Stimulated activated CD8-positive, alpha-beta memory T cell treated with anti-CD3 and anti-CD28 coated beads, Interleukin-12 subunit alpha, Interleukin-12 subunit beta, amount 100 ng/mL, for 24 hours (primary cell): ENCODE data around the gene NID1.
"Not testable (repeated sequence)": the region's sequence is repeated elsewhere in the genome, so short reads cannot be mapped to it uniquely, and the experiment has no call there.

ENCODE experiments used
- DNase-seq: peaks from one replicate; pipeline ENCODE4 v3.0.0-alpha.2; 2020; ENCODE audit errors: extremely low read depth

NID1 gene

DNA sequence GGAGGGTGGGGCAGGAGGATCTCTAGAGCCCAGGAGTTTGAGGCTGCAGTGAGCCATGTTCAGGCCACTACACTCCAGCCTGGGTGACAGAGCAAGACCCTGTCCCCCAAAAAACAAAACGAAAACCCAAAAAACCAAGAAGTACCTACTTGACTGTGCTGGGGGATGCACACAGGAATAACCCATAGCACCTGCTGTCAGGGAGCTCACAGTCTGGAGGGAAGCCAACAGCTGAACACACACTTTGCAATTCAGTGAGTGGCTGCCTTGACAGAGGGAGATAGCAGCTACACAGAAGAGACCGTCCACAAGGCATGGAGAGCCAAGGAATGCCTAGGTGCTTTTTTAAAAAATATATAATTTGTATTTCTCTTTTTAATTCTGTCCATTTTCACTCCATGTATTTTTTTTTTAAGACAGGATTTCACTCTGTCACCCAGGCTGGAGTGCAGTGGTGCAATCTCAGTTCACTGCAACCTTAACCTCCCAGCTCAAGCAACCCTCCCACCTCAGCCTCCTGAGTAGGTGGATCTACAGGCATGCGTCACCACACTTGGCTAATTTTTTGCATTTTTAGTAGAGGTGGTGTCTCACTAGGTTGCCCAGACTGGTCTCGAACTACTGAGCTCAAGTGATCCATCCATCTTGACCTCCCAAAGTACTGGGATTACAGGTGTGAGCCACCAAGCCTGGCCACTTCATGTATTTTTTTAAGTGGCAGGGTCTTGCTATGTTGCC, 68.7 kb downstream of the NID1 start:
- no peak for DNase-seq

DNA sequence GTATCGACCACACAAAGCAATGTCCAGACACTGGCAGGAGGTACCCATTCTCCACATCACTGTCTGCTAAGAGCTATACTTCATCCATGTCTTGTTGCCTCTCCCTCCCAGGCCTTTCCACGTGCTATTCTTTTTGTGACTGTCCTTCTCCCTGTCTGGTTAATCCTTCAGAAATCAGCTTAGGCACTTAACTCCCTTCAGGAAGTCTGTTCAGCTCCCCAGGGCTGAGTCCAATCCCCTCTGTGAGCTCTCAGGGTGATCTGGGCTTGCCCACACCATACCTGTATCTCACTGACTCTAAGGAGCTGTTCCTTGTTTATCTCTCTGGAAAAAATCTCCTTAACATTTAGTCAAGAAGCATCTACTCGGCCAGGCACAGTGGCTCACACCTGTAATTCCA, 69.4 kb downstream of the NID1 start:
- DNase-seq, result no peak

DNA sequence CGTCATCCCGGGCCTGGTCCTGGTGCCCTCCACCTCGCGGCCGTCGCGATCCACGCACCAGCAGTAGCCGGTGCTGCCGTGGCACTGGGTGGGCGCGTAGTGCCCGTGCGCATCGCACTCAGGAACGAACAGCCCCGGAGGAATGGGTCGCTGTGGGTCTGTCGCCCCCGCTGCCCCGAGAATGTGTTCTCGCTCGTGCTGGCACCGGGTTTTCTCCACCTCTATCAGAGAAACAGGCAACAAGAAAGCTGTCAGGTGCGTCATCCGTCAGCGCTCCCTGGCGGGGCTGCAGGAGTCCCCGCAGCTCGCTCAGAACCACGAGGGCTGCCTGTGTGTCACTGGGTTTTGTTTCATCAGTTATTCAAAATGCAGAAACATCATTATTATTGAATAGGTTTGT, 71.2 kb downstream of the NID1 start:
- no peak for DNase-seq

DNA sequence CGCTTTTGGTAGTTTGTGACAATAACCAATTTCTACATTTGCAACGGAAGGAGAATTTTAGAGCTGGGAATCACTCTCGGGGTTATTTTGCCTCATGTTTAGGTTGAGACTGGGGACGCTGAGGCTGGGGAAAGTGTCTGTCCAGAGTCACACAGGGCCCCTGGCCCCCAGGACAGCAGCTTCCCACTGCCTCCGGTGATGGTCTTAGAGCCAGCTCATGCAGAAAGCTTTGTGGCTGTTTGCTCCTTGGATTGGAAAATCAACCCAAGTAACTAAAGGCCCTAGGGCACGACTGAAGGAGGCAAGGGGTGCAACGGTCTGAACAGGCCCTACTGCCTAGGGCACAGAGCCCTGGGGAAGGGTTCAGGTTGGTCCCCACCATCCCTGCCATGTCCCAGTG, 72.0 kb downstream of the NID1 start:
- no peak for DNase-seq

DNA sequence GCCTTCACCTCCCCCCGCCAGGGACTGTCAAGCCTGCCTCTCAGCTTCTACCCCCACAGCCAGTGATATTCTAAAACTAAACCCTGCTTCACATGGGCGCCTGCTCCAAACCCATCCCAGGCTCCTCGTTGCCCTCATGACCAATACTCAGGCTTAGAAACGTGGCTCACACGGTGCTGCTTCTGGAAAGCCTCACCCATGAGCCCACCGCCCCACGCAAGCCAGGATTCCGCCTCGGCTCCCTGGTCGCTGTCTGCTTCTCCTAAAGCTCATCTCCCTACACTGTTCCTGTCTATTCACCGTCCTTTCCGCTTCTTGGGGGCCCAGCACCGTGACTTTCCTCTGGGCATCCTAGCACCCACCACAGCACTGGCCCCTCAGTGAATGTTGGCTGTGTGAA, 72.5 kb downstream of the NID1 start:
- no peak for DNase-seq

DNA sequence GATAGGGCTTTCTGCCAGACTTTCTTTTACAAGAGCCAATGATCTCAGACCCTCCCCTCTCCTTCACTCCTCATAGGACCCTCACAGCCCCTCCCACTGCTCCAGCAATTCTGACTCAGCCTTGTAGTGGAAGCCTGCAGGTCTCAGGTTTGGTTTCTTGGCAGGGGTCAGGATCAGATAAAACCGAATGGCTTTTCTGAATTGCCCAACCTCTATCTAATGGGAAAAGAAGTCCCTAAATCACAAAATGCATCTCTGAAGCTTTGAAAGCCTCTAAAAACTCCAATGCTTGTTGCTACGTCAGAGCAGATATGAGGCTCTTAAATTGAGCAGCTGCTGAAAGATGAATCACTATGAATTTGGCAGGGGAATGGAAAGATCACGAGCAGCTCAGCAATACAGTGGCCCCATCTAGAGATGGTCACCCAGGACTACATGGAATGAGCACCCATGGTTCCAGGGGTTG, 74.5 kb downstream of the NID1 start:
- no peak for DNase-seq

DNA sequence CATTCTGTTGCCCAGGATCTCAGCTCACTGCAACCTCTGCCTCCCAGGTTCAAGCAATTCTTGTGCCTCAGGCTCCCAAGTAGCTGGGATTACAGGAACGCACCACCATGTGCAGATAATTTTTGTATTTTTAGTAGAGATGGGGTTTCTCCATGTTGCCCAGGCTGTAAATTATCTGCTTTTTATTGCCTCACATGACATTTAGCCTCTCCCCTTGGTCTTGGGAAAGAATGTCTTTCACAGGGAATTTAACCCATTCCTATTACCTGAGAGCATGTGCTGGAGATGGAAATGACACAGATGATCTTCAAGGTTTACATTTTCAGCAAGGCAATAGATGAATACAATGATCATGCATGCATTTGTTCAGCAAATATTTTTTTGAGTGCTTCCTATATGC, 75.8 kb downstream of the NID1 start:
- no peak for DNase-seq

DNA sequence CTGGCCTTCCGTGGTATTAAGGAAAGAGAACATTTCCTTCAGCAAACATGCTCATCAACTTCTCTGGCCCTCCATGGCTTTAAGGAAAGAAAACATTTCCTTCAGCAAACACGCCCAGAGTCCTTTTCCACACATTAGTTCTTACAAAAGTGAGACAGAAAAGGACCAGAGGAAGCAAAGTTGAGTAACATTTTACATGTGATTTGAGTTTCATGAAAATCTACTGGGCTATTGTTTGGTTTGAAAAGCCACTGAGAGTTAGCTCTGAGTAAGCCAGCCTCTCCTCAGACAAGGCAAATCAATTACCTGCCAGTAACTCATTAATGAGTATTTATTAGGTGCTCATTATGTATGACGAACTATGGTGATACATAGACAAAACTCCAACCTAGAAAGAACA, 78.0 kb downstream of the NID1 start:
- no peak for DNase-seq

DNA sequence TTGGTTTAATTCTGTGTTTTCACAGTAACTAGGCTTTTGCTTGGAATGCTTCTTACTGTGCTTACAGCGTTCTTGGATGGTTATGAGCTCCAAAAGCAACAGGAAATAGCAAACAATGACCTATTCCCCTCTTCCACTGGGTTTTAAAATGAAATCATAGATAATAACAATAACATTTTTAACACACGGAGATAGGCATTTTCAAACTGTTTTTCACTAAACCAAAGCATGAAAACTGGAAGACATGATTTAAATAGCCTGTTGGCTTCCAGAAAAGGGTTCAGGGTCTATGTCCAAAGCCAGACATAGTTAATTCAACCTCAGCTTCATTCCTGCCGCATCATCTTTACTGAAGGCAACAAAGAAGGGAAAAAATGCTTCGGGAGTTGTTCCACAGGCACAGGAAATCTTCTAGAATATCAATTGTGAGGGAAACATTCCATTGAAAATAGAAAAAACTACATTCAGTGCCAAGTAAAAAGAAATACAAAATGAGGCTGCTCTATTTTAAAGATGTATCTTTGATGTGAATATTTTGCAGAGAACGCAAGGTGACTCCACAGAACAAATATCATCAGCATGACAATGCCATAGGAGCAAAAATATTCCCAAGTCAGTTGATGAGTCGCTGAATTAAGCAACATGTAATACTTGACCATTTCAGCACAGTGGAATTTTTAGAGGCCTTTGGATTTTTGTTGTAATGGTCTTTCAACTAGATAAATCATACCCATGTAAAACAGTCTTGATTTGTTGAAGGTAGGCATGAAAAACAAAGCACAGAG, 80.7 kb downstream of the NID1 start:
- no peak for DNase-seq

DNA sequence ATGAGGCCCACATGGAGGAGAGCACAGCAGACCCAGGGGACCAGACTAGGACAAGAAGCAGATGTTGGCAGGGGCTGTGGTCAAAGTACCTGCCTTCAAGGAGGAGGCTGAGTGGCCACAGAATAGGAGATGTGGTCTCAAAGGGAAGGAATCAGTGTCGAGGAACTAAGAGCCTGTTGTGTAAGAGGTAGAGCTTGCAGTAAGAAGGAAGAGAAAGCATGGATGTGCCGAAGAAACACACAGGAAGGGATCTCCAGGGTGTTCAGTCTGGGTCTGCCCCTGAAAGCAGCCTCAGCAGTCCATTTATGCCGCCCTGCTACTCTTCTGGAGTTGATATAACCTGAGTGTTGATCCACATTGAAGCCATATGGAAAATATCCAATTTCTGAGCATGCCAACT, 83.9 kb downstream of the NID1 start:
- DNase-seq, result no peak

DNA sequence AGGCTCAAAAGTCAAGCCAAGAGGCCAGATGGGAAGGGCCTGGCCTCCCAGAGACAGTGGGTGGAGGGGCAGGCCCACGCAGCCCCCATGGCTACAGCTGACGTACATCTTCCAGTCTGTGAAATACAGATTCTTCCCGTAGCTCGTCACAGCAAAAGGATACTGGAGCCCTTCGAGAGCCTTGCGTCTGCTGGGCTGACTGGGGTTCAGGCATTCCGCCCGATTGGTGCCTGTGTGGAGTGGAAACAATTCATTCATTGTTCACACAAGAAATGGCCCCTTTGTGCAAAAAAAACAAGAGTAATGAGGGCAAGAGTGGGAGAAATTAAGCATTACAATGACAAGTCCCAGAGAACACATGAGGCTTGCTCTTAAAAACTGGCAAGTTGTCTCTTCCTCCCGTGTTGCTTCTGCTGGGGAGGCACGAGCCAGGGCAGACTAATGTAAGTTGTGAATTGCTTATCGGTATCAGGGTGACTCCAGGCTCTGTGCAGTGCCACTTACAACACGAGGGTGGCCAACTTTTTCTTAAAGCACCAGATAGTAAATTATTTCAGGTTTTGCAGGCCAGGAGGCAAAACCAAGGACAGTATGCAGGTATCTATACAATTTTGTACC, 85.1 kb downstream of the NID1 start:
- DNase-seq, result no peak

DNA sequence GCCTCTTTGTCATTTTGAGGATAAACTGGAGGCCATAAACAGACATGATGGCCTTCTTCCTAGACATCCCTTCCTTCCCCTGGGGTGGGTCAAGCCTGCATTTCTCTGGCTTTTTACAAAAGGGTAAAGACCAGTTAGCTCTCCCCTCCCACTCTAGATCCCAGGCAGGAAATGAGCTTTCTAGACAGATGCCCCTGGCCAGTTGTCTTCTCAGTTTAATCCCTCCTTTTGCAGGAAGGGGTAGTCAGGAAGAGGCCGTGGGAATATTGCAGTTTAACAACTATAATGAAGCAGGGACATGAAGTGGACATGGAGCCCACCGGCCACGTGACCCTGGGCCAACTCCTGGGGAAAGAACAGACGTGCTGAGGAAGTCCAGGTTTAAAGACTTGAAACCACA, 85.7 kb downstream of the NID1 start:
- no peak for DNase-seq

DNA sequence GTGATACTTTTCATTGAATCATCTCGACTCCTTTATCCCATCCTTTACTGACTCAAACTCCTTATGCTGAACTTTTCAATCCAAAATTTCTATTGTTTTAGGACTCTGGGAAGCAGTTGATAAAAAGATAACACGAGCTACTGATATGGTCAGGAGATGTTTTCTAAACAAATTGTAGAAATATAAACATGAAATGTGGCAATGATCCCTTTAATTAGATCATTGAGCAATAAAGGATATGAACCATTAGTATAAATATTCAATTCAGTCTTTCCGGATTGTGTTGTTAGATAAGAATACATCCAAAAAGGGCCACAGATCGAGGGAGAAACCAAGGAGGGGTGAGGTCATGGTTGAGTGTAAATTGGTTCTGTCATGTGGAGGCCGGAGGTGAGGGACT, 88.4 kb downstream of the NID1 start:
- no peak for DNase-seq

DNA sequence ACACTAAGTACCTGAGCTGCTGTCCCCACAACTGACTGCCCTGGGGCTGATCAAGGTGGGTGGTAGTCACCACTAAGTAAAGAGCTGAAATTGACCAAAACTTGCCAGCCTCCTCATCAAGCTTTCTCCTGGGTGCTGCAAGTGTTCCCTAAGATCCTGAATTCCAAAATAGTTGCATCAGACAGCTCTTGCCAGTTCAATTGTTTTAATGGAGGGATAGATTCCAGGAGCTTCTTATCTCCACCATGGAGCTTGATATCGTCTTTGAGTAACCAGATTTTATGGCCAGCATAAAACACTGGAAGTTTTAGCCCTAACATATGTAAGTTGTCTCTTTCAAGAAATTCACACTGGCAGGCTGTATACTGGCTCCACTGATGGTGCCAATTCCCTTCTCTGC, 90.3 kb downstream of the NID1 start:
- DNase-seq, result no peak

DNA sequence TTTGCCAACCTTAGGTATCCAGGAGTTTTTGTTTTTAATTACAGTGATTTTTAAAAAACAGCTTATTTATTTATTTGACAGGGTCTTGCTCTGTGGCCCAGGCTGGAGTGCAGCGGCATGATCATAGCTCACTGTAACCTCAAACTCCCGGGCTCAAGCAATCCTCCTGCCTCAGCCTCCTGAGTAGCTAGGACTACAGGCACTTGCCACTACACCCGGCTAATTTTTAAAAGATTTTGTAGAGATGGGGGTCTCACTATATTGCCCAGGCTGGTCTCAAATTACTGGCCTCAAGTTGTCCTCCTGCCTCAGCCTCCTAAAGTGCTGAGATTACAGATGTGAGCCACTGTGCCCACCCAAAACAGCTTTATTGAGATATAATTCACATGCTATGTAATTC, 92.2 kb downstream of the NID1 start:
- not testable (repeated sequence) for DNase-seq

DNA sequence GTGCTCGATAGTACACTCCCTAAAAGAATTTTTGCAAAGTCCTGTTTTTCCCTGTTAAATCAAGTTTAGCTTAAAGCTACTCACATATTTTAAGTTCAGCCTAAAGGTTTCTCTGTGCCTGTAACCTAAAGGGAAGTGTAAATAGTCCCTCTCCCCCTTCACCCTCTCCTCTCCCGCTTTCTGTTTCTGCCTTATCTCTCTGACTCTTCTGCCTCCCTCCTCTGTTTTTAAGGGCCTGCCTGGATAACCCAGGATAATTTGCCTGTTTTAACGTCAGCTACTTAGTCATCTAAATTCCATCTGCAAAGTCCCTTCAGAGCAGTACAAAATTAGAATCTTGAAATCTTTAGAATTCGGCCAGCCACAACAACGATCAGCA, 92.6 kb downstream of the NID1 start:
- no peak for DNase-seq

DNA sequence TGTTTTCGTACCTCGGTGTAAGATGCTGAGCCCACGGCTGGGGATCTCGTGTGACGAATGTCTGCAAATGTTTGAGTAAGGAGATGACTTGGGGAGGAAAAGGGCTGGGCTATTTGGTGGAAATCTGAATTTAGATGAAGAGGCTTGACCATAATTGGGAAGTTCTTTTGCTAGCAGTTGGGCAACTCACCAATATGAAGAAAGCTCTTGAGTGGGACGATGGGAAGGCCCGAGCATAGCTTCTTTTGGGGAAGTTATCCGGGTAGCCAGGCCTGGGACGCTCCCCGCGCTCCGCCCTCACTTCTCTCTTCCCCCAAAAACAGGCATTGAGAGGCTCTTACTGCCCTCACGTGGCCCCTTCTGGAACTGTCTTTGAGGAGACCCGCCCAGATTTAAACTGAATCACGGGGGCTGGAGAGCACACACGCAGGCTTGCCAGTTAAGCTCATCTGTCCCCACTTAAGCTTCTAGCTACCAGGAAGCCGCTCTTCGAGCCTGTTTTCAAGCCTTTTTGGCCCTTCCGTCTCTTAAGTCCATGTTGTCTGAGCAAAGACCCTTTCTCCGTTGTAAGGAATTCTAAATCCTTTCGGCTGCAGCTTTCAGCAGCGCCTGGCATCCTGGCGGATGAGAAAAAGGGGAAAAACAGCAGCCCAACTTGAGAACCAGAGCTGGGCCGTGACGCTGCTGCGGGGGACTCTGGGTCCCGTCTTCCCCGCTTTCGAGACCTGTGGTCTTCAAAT, 93.1 kb downstream of the NID1 start:
- peak; percentile 51 for DNase-seq

DNA sequence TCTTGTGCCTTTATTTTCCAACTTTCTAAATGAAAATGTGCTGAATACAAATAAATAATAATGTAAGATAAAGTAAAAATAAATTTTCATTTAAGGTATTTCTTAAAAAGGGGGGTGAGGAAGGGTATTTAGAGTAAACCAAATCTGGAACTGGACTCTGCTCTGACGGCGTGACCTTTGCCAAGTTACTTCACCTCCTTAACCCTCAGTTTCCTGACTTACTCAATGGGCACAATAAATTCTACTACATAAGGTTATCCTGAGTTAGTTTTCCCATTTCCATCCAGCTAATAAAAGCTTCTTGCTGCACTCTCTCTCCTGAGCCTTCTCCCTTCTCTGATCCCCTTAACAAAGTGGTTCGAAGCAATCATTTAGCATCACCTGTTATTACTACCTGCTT, 93.9 kb downstream of the NID1 start:
- DNase-seq, result no peak

DNA sequence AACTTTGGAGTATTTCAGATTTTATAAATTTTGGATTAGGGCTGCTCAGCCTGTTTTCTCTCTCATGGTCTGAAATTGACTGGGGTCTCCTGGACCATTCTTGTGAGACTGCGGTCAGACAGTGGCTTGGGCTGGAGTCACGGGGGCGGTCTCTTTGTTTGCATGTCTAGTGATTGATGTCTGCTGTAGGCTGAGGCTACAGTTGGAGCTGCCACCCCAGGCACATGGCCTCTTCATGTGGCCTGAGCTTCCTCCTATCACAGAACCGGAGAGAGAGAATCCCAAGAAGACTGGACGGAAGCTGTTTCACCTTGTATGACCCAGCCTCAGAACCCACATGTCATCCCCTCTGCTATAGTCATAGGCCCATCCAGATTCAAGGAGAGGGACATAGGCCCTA, 96.1 kb downstream of the NID1 start:
- DNase-seq, result no peak

DNA sequence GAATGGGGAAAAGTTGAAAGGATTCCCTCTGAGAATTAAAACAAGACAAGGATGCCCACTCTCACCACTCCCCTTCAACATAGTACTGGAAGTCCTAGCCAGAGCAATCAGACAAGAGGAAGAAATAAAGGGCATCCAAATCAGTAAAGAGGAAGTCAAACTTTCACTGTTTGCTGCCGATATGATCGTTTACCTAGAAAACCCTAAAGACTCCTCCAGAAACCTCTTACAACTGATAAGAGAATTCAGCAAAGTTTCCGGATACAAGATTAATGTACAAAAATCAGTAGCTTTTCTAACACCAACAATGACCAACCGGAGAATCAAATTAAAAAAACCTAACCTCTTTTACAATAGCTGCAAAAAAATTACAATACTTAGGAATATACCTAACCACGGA, 98.8 kb downstream of the NID1 start:
- not testable (repeated sequence) for DNase-seq

DNA sequence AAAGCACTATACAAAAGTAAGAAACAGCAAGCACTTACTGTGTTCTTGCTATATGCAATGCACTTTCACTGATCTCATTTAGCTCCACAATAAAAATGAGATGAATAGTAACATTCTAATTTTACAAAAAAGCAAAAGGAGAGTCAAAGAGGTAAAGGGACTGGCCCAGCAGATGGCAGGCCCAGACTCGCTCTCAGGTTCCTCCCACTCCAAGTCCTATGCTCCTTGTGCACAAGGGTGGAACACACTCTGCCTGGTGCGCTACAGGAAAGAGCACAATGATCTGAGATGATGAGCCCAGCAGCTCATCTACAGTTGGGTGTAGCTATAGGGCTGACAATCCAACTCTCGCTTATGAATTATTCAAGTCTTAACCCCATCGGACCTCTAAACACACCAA, 104.1 kb downstream of the NID1 start:
- no peak for DNase-seq

DNA sequence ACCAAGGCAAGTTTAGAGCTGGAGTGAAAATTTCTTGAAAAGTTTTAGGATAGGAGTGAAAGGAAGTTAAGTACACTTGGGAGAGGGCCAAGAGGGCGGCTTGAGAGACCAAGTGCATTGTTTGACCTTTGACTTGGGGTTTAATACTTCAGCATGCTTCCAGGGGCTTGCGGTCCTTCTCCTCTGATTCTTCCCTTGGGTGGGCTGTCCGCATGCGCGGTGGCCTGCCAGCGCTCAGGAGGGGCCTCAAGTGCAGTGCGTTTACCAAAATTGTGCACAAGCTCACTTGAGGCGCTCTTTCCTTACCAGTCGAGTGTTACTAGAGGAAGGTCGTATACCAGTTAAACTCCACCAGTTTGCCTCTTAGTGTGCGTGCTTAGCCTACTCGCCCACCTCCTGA, 106.9 kb downstream of the NID1 start:
- no peak for DNase-seq
